GM21528 (cell line): ENCODE data around the gene RAI1.
"Not testable (repeated sequence)": the region's sequence is repeated elsewhere in the genome, so short reads cannot be mapped to it uniquely, and the experiment has no call there.

Experiments
- ATAC-seq: cut with Tn5 transposase; IDR thresholded peaks from one replicate; pipeline ENCODE4 v1.9.1; 2021; ENCODE audit warnings: mild to moderate bottlenecking, moderate library complexity; ENCODE audit not compliant: unreplicated experiment, low FRiP score

RAI1 gene

DNA sequence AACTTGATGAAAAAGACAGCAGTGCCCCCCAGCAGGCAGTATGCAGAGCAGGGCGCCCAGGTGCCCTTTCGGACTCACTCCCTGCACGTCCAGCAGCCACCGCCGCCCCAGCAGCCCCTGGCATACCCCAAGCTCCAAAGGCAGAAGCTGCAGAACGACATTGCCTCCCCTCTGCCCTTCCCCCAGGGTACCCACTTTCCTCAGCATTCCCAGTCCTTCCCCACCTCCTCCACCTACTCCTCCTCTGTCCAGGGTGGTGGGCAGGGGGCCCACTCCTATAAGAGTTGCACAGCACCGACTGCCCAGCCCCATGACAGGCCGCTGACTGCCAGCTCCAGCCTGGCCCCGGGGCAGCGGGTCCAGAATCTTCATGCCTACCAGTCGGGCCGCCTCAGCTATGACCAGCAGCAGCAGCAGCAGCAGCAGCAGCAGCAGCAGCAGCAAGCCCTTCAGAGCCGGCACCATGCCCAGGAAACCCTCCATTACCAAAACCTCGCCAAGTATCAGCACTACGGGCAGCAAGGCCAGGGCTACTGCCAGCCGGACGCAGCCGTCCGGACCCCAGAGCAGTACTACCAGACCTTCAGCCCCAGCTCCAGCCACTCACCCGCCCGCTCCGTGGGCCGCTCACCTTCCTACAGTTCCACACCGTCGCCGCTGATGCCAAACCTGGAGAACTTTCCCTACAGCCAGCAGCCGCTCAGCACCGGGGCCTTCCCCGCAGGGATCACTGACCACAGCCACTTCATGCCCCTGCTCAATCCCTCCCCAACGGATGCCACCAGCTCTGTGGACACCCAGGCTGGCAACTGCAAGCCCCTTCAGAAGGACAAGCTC is 112.3 kb downstream of the RAI1 start:
- no peak for ATAC-seq

DNA sequence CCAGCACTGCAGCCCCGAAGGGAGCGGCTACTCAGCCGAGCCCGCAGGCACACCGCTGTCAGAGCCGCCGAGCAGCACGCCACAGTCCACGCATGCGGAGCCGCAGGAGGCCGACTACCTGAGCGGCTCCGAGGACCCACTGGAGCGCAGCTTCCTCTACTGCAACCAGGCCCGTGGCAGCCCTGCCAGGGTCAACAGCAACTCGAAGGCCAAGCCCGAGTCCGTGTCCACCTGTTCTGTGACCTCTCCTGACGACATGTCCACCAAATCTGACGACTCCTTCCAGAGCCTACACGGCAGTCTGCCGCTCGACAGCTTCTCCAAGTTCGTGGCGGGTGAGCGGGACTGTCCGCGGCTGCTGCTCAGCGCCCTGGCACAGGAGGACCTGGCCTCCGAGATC is 113.1 kb downstream of the RAI1 start:
- no peak for ATAC-seq

DNA sequence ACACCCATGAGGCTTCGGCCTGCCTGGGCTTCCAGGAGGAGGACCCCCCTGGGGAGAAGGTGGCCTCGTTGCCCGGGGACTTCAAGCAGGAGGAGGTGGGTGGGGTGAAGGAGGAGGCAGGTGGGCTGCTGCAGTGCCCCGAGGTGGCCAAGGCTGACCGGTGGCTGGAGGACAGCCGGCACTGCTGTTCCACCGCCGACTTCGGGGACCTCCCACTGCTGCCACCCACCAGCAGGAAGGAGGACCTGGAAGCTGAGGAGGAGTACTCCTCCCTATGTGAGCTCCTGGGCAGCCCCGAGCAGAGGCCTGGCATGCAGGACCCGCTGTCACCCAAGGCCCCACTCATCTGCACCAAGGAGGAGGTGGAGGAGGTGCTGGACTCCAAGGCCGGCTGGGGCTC is 114.0 kb downstream of the RAI1 start:
- no peak for ATAC-seq

DNA sequence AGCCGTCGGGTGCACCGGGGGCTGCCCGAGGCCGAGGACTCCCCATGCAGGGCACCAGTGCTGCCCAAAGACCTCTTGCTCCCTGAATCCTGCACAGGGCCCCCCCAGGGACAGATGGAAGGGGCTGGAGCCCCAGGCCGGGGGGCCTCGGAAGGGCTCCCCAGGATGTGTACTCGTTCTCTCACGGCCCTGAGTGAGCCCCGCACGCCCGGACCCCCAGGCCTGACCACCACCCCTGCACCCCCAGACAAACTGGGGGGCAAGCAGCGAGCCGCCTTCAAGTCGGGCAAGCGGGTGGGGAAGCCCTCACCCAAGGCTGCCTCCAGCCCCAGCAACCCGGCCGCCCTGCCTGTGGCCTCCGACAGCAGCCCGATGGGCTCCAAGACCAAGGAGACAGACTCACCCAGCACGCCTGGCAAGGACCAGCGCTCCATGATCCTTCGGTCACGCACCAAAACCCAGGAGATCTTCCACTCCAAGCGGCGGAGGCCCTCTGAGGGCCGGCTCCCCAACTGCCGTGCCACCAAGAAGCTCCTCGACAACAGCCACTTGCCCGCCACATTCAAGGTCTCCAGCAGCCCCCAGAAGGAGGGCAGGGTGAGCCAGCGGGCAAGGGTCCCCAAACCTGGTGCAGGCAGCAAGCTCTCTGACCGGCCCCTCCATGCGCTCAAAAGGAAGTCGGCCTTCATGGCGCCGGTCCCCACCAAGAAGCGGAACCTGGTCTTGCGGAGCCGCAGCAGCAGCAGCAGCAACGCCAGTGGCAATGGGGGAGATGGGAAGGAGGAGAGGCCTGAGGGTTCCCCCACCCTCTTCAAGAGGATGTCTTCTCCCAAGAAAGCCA is 114.9 kb downstream of the RAI1 start:
- no peak for ATAC-seq

DNA sequence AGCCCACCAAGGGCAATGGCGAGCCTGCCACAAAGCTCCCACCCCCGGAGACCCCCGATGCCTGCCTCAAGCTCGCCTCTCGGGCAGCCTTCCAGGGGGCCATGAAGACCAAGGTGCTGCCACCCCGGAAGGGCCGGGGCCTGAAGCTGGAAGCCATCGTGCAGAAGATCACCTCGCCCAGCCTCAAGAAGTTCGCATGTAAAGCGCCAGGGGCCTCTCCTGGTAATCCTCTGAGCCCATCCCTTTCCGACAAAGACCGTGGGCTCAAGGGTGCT is 115.5 kb downstream of the RAI1 start:
- no peak for ATAC-seq

DNA sequence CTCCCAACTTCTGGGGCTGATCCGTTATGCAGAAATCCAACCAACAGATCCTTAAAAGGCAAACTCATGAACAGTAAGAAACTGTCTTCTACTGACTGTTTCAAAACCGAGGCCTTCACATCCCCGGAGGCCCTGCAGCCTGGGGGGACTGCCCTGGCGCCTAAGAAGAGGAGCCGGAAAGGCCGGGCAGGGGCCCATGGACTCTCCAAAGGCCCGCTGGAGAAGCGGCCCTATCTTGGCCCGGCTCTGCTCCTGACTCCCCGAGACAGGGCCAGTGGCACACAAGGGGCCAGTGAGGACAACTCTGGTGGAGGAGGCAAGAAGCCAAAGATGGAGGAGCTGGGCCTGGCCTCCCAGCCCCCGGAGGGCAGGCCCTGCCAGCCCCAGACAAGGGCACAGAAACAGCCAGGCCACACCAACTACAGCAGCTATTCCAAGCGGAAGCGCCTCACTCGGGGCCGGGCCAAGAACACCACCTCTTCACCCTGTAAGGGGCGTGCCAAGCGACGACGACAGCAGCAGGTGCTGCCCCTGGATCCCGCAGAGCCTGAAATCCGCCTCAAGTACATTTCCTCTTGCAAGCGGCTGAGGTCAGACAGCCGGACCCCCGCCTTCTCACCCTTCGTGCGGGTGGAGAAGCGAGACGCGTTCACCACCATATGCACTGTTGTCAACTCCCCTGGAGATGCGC is 116.0 kb downstream of the RAI1 start:
- no peak for ATAC-seq

DNA sequence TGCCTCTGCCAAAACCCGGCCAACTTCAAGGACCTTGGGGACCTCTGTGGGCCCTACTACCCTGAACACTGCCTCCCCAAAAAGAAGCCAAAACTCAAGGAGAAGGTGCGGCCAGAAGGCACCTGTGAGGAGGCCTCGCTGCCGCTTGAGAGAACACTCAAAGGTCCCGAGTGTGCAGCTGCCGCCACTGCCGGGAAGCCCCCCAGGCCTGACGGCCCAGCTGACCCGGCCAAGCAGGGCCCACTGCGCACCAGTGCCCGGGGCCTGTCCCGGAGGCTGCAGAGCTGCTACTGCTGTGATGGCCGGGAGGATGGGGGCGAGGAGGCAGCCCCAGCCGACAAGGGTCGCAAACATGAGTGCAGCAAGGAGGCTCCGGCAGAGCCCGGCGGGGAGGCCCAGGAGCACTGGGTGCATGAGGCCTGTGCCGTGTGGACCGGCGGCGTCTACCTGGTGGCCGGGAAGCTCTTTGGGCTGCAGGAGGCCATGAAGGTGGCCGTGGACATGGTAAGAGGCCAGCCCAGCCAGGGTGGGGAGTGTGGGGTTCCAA is 116.8 kb downstream of the RAI1 start:
- no peak for ATAC-seq

DNA sequence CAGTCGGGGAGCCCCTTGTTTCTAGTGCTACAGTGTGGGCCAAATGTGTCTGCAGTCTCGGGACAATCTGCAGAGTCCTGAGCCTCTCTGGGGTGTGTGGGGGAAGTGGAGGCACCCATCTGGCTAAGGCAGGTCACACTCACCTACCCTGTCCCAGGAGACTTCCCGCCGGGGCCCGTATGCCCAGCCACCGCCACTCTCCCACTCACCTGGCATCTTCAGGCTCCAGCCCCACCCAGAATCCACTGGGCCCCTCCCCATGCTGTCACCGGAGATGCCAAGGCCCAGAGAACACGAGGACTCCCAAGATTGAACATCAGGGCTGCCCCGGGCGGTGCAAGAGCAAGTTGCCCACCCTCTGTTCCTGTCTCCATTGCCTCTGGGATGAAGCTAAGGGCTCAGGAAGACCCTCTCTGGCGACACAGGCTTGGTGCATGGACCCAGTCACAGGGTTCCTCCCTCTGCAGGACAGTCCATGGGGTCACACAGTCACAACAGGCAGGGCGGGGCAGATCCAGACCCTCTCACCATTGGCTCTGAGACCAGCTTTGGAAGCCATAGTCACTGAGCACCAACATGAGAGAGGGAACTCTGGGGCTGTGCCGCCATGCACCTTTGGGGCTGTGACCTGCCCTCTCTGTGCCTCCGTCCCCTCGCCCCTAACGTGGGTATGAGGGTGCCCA is 117.5 kb downstream of the RAI1 start:
- no peak for ATAC-seq

DNA sequence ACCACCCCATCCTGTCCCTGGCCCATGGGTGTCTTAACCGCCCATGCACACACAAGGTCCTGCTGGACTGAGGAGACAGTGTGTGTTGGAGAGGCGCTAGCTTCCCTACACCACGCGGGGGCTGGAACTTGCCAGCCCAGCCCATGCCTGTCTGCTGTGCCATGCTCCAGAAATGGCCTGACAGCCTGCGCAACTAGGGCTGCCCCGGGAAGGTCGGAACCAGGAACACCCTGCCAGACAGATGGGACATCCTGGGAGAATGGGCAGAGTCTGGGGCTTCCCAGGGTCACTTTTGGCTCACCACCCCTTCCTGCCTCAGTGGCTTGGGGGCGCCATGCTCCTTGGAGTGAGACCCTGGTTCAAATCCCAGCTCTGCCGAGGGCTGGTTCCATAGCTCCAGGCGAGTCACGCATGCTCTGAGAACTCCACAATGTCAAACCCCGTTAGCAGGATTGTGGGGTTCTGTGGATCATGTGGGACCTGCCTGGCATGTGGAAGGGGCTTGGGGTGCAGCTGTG is 119.3 kb downstream of the RAI1 start:
- no peak for ATAC-seq

DNA sequence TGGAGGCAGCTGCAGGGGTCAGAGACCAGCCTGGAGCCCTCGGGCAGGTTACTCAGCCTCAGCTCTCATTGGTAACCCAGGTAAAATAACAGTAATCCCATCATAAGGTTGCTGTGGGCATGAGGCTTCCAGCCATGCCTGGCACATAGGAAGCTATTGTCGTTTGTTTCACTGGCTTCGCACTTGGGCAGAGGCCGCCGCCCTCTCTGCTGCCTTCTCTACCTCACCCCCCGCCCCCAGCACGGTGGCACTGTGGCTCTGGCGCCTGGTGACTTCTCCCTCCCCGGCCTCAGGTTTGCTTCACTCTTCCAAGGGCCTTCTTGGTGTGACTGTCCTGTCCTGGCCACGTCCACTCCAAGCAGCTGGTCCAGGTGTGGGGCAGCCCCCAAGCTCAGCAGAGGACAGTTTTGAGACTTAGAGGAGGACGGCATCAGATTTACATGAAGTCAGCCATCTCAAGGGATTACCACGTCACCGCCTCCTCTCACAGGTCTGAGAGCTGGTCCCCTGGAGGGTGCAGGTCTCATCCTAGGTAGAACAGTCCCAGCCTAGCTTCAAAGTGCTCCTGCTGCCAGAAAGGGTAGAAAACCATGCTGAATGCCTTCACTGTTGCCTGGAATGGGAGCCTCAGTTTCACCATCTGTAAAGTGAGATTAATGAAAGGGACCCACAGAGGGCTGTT is 120.7 kb downstream of the RAI1 start:
- ATAC-seq, result no peak

DNA sequence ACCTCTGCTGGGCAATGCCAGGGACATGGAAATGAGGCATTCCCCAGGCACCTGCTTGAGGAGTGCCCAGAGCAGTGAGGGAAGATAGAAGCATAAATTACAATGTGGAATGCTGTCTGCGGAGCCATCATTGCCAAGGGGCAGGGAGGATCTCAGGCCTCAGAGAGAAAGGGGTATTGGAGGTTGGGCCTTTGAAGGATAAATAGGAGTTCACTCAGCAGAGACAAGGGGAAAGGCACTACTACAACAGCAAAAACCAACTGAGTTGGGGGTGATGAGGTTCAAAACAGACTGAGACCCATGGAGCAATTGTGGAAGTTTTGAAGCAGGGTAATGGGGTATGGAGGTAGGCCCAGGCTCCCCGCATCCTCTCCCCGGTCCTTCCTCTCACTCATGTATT is 122.7 kb downstream of the RAI1 start:
- ATAC-seq, result no peak

DNA sequence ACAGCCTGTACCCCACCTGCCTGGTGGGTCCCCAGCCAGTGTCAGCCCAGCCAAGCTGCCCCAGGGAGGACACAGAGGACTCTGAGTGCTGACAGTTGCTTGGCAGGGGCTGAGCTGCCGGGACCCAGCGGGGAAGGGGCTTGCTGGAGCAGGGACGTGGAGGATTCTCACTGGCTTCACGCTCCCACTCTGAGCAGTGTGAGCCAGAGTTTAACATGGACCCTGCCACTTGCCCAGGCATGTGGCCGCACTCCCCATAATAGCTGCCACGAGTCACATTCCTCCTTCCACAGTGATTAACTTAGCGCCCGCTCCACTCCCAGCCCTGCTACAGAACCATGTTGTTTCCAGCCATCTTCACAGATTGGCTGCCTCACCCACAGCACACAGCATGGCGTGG is 124.3 kb downstream of the RAI1 start:
- ATAC-seq, result no peak

DNA sequence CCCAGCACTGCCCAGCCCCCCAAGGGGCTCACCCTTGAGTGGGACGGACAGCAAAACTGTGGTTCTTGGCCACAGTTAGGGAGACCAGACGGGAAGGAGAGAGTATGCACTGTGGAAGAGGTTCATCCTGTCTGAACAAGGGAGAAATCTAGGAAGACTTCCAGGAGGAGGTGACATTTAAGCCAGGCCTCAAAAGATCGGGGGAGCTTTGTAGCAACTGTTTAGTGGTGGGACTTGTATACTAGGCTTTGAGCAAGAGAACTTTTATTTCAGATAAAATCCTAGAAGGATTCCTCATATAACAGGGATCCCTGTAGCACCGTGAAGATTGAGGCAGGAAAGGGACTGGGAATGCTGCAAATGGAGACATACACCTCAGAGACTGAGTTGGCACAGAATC is 124.8 kb downstream of the RAI1 start:
- no peak for ATAC-seq

DNA sequence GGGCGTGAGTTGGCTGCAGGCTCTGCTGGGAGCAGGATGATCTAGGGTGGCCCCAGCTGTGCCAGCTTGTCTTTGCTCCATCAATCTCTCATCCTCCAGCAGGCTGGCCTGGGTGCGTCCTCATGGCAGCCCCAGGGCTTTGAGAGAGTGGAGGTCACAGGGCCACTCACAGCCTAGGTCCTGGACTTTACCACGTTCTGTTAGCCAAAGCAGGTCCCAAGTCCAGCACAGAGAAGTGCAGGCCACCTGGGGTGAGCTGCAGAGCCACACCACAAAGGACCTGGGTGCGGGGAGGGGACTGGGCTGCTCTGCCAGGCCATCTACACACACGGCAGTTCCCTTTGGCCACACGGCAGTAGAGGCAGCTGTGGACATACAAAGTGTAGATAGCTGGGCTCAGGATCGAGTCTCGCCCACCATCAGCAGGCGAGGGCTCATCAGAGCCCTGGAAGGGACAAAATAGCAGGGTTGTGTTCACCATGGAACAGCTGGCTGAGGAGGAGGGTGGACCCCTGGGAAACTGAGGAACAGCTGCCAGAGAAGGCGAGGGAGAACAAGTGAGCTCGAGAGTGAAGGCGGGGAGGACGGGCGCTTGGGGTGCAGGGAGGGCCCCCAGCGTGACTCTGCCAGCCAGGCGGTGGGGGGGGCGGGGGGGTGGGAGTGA is 125.5 kb downstream of the RAI1 start:
- ATAC-seq, result no peak

DNA sequence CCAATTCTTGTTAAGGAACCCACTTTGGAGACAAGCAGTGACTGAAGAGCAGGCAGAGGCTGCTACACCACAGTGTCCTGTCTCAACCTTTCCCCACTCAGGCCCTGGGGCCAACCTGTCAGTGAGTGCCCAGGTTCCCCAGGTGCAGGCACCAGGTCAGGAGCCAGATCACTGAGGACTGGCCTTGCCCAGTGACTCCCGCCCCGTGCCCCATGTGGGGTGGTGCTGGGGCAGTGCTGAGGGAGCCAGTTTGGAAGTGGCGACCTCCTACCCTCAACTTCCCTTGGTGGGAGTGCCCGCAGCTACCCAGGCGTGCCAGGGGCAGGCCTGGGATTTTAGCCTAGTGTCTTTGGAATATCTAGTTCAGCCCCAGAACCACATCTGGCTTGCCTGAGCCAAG is 126.2 kb downstream of the RAI1 start:
- ATAC-seq, result no peak

DNA sequence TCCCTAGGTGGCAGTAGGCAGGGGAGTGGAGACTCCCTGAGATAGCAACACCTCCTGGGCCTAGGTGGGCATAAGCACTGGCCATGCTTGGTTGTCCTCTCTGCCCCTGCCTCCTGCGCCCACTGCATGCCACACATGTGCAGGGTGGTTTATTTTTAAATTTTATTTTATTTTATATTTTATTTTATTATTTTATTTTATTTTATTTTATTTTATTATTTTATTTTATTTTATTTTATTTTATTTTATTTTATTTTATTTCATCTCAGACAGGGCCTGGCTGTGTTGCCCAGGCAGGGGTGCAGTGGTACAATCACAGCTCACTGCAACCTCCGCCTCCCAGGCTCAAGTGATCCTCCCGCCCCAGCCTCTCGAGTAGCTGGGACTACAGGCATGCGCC is 126.9 kb downstream of the RAI1 start:
- not testable (repeated sequence) for ATAC-seq

DNA sequence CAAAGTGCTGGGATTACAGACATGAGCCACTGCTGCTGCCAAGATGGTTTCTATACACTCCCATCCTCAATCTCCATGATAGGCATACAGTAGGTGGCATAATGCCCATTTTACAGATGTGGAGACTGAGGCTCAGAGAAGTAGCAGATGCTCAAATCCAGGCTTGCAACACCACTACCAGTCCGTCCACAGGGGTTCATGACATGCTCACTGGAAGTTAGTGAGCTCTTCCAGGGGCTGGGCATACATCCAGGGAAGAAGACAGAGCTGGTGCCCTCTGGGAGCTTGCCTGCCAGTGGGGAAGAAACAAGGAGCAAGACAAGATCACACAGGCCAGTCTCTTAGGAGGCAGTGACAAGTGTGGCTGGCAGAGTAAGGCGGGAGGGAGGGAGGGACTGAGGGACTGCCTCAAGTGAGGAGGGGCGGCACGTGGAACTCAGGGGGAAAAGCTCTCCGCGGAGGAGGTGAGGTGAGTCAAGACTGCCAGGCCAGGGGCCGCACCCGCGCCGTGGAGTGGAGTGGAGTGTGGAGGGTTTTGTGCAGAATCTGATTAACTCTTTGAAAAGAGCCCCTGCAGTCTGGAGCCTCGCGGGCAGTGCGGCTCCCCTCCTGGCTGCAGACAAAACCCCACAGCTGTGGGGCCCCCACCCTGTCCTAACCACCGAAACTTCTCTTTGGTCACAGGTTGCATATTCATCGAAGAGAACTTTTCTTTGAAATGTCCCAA is 127.6 kb downstream of the RAI1 start:
- no peak for ATAC-seq

DNA sequence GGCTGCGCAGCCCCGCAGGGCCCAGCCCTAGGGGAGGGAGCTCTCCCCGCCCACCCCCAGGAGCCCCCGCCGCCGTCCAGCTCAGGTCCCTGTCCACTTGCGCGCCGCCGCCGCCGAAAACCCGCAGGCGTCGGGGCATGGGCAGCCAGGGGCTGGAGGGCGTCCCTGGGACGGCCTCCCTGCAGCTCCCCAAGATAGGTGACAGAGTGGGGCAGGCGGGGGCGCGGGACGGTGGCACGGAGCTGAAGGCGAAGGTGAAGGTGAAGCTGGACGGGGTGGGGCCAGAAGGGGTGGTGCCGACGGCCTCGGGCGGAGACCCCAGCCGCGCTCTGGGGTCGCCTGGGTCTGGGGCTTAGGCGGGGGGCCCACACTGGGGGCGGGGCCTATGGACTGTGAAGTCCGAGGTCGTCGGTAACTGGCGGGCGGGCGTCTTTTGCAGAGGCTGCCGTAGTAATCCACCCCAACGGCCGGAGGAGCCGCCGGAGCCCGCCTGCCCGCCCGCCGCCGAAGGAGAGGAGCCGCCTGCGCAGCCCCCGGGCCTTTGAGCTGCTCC is 128.3 kb downstream of the RAI1 start:
- no peak for ATAC-seq
